HG03108 (cell line): ENCODE results near the gene SLC66A2.

Source experiments
- ATAC-seq: cut with Tn5 transposase; IDR thresholded peaks from one replicate; pipeline ENCODE4 v1.9.1; 2021; ENCODE audit warnings: moderate library complexity; ENCODE audit not compliant: unreplicated experiment

SLC66A2 gene

DNA sequence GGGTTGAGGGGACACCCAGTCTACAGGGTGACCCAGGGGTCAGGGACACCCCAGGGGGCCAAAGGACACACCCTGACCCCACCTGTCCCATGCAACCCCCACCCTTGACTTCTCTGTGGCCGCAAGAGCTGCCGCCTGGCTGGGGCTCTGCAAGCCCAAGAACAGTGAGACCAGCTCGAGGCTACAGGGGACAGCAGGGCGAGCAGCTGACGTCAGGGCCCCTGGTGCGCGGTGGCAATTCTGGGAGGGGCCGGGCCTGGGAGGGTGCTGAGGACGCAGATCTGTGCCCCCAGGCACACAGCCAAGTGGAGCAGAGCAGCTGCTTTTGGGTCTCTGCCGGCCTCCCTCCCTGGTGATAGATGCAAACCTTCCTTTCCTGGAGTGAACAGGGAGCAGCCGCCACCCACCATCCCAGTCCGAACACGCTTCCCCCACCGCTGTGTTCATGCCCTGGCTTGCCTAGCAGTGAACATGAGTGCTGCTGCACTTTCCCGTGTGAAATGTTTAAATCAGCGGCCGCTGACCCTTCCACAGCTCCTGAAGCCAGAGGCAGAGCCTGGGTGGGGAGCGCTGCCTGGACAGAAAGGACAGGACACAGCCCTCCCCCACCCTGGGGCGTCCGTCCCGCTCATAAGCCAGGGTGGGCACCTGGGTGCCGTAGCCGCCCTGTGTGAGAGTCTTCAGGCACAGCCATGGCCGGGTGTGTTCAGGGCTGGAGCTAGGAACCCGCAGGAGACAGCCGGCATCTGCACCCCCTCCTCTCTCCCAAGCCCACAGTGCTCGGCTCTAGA, 46.9 kb downstream of the SLC66A2 start:
- no peak for ATAC-seq

DNA sequence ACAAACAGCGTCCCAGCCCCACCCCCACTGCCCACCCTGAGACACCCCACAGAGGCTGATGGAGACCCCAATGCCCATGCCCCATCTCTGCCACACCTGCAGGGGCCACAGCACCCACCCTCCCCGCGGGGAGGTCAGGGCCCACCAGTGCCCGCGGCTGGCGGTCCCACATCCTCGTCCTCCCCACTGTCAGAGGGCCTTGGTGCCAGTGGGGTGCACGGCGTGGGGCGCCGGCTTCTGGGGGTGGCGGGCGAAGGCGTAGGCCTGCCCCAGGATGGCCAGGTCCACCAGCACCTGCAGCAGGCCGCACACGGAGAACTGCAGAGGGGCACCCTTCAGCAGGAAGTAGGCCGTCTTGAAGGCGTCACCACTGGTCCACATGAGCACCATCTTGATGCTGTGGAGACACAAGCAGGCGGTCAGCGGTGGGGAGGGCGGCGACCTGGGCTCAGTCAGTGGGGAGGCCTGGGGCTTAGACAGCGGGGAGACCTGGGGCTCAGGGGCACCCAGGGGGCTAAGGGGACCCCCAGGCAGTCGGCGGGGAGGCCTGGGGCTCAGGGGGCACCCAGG, 47.6 kb downstream of the SLC66A2 start:
- ATAC-seq, result no peak

DNA sequence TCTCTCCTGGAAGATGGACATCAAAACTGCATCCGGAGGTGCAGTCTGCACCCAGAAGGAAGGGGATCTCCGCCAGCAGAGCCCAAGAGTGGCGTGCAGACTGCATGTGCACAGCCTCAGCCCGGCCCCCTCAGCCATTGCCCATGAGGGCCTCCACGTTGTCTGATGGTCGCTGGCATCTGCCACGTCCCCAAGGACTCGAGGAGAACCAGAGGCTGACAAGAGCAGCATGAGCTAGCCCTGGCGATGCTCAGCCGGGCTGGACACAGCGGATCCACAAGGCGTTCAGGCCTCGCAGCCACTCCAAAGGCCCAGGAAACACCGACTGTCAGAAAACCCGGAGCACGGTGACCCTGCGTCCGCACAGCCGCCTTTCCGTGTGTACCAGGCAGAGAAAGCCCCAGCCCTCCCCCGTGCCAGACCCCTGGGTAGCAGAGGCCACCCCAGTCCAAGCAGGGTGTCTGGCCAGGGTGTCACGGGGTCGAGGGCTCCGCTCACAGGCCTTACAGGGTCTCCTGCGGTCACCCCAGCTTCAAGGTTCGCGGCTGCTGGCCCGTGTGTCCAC, 48.3 kb downstream of the SLC66A2 start:
- no peak for ATAC-seq

DNA sequence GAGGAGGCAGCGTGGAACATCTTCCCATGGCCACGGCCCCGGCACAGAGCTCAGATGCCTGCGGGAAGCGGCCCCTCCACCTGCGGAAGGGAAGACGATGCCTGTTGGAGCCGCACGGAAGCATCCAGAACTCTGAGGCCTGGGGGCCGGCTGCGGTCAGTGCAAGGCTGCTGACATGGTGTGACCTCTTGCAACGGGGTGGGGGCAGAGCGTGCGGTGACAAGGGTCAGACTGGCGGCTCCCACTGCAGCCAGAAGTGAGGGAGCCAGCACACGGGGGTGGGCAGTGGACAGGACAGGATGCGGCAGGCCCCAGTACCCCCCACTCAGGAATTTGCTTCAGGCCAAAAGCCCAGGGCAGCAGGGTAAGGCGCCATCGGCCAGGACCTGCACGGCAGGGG, 48.8 kb downstream of the SLC66A2 start:
- ATAC-seq, result no peak

DNA sequence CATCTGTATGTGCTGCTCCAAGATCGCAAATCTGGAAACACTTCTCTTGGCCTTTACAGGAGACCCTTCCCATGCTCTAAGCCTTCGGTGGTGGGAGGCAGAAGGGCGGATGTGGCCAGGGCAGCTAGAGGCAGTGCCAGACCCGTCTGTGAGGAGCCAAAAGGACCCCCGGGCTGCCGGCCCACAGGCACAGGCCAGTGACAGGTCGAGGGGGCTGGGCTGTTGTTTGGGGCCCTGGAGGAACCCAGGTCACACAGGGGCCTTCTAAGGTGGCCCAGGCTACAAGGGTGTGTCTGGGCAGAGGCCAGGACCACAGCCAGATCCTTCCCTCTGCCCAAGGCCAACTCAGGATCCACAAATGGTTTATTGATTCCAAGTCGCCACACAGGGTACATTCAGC, 49.4 kb downstream of the SLC66A2 start:
- no peak for ATAC-seq

DNA sequence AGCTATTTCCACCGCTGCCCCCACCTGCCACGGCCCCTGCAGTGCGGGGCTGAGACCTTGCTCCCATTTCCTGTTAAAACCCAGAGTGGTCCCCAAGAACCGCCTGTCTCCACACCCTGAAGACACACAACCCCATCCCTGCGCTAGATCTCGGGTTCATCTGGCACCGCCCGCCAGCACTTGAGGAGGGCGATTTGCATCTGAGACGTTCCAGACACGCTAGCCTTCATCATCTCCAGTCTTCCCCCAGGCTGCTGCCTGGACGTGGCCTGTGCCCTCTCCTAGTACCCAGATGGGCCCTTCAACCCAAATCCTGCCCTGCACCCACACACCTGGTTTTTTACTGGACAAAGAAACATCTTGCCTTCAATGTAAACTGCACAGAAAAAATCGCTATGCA, 49.8 kb downstream of the SLC66A2 start:
- no peak for ATAC-seq

DNA sequence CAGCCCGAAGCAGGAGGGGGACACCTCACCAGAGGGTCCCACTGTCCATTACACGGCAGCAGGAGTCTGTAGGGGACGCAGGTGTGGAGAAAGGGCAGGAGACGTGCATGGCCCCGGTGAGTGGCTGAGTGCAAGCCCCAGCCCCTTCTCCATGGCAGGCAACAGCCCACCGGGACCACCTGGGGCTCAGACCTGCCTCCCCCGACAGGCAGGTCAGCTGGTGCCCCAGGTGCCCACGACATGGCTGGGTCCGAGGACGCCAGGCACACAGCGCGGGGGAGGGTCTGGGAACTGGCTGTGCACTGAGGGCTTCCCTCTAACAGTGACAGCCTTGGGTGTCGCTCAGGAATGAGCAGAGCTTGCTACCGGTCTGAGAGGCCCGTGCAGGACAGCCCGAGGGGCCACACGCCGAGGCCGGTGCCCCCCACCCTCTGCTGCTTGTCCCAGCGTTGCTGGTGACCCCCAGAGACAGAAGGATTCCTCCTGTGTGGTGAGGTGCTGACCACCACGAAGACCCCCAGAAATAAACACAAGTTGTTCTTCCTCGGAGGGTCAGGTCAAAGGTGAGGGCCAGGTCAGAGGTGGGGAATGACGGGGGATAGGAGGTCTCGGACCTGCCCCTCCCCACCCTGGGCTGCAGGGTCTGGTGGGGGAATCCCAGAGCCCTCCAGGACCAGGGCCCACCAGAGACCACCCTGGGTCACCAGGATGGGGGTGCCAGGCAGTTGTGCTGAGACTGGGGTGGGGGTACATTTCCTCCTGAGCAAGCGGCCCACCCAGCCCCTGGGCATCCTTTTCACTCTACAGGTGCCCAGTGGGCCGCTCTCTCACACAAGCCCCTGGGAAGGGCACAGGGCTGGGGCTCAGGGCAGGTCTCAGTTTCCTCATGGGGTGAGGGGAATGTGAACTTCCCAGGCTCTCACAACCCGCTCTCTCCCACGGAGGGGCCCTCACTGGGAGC, 50.6 kb downstream of the SLC66A2 start:
- ATAC-seq, result no peak

DNA sequence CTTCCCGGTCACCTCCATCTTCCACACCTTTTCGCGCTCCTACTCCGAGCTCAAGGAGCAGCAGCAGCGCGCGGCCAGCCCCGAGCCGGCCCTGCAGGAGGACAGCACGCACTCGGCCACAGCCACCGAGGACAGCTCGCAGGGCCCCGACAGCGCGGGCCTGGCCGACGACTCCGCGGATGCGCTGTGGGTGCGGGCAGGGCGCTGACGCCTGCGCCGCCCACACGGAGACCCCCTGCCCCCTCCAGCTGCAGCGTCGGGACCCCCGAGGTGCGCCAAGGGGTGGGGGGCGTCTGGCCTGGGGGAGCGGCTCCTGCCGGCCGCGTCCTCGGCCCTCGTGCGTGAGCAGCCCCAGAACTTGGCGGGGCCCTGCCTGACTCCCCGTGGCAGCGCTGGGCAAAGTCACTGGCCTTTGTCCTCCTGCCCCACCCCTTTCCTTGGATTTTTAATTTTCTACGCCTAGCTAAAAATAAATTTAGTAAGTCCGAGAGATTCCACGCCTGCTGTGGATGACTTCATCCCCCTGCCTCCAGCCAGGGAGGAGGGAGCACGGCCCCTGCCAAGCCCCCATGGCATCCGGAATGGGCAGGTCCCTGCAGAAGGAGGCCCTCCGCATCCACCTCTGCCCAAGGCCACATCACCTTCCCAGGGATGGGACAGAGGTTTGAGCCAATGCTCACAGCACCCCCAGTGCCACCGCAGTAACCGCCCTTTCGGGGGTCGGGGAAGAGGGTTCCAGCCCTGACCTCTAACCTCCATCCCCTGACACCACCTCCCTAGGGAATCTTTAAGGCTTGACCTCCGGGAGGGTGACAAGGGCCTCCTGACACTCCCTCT, 51.6 kb downstream of the SLC66A2 start:
- no peak for ATAC-seq

DNA sequence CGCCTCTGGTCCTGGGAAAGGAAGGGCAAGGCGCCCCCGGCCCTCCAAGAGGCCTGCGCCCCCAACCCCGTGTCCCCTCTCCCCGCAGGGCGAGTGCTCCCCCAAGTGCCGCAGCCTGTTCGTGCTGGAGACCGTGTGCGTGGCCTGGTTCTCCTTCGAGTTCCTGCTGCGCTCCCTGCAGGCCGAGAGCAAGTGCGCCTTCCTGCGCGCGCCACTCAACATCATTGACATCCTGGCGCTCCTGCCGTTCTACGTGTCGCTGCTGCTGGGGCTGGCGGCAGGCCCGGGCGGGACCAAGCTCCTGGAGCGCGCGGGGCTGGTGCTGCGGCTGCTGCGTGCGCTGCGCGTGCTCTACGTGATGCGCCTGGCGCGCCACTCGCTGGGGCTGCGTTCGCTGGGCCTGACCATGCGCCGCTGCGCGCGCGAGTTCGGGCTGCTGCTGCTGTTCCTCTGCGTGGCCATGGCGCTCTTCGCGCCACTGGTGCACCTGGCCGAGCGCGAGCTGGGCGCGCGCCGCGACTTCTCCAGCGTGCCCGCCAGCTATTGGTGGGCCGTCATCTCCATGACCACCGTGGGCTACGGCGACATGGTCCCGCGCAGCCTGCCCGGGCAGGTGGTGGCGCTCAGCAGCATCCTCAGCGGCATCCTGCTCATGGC, 52.4 kb downstream of the SLC66A2 start:
- no peak for ATAC-seq

DNA sequence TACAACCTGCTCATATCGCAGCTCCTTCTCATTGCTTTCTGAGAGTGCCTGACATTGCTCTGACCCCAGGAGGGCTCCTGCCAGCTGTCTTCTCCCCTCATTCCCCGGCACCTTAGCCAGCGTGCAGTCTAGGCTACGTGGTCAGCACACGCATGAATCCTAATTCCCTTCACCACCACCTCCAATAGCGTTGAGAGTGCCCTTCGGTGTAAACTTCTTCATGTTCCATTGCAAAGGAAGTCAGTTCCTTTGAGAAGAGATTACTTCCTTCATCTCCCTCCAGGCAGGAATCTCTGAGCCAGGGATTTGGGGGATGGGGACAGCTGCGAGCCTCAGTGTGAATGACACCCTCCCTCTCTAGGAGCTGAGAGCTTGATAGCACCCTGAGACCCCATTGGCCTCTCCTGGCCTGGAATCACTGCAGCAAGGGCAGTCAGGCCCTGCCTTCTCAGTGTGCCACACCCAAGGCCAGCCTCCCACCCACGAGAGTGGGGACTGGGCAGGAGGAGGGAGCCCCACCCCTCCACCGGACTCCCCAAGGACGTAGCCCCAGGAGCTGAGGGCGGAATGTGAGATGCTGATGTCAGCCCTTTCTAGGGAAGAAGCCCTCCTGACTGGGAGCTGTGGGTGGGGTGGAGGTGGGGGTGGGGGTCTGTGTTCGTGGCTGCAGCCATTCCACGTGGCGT, 53.4 kb downstream of the SLC66A2 start:
- ATAC-seq, result no peak

DNA sequence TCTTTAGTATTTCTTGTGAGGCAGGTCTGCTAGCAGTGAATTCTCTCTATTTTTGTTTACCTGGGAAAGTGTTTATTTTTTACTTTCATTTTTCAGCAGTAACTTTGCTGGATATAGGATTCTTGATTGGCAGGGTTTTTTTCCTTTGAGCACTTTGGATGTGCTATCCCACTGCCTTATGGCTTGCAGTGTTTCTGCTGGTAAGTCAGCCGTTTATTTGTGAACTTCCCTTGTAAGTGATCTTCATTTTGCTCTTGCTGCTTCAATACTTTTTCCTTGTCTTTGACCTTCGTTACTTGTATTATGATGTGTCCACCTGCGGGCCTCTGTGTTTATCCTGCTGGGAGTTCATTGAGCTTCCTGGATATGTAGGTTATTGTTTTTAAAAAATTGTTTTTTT, 54.7 kb downstream of the SLC66A2 start:
- no peak for ATAC-seq

DNA sequence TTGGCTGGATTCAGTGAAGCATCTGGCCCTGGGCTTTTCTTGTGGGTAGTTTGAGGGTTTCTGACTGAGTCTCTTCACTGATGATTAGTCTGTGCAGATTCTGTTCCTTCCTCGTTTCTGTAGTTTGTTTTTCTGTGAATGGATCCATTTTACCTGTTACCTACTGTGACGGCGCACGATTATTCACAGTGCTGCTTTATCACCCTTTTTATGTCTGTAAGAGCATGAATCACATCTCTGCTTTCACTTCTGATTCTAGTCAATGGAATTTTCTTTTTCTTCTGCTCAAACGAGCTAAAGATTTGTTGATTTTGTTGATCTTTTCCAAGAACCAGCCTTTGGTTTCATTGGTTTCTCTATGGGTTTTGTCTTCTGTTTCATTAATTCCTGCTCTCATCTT, 60.8 kb downstream of the SLC66A2 start:
- ATAC-seq, result no peak

DNA sequence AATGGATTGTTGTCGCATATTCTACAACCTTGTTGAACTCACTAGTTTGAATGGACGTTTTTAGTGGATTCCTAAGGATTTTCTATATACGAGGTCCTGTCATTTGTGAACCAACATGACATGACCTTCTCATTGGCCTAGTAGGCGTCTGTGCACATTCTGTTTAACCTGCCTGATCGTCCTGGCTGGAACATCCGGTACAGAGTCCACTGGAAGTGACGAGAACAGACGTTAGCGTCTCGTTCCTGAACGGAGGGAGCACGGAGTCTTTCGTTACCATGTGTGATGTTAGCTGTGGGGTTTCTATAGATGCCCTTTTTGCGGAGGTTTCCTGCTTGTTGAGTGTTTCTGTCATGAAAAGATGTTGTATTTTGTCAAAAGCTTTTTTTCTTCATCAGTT, 61.9 kb downstream of the SLC66A2 start:
- ATAC-seq, result no peak

DNA sequence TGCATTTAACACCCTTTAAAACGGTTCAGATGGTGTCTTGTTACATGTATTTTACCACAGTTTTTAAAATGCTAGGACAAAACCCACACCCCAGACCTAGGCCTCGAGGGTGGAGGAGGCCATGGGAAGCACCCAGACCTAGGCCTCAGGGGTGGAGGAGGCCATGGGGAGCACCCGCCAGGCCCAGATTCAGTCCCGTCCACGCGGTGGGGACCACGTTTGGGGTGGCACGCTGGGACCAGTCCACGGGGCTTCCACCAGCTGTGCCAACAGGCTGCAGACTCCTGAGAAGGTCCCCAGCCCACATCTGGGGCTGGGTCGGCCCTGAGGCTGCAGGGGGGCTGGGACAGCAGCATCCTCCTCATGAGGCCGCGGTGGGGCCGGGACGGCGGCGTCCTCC, 63.4 kb downstream of the SLC66A2 start:
- no peak for ATAC-seq

DNA sequence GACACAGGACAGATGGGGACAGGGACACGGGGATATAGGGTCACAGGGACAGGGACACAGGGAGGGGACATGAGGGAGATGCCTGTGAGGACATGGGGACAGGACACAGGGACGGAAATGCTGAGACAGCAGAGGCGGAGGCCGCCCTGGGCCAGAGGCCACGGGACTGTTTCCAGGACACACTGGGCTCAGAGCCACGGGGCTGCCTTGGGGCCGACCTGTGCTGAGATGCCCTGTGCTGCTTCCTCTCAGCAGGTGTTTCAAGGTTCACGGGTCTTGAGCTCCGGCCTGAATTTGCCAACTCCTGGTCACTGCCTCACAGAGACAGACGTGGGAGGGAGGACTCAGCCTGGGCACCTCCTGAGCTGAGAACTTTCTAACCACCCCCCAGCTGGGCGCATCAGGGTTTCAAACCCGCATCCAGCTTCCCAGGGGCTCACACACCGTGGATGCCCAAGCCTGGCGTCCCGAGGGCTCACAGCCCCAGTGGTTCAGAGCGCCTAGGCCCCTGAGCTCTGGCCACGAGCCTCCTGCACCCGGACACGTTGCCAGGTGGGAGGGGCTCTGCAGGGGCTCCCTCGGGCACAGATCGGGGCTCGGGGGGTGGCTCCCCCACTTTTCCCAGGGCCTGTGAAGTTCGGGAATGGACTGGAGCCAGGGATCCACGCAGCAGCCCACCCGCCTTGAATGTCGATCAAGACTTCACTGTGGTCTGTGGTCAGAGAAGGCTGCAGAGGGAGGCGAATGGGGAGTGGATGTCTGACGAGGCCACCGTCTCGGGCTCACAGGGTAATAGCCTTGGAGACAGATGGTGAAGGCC, 64.1 kb downstream of the SLC66A2 start:
- ATAC-seq, result no peak

DNA sequence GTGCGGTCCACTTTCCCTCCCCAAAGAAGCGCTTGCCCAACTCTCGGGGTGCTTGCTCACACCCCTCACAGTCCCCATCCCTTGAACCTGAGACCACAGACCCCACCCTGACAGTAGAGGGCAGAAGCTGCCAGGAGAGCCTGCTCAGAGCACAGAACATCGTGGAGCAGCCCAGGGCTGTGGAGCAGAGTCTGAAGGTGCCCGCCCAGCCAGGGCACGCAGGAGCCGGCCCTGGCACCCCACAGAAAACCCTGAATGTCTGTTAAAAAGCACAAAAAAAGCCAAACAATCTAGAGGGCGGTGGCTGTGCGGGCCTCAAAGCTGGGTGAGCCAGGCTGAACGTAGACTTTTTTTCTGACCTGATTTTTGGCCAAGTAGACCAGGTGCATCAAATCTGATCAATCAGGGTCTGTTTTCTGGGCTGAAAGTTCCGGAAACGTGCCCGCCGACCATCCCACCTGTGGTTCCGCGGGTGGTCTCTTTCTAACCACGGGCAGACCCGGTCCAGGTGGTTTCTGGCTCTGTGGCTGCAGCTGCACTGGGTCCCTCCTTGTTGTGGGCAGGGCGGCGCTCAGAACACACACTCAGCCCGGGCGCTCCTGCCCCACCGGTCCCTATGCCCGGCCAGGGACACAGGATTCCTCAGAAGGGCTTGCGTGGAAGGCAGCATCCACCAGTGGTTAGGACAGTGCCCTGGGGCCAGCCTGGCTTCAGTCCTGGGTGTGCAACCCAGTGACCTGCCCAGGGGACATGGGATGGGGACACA, 66.3 kb downstream of the SLC66A2 start:
- ATAC-seq, result no peak

DNA sequence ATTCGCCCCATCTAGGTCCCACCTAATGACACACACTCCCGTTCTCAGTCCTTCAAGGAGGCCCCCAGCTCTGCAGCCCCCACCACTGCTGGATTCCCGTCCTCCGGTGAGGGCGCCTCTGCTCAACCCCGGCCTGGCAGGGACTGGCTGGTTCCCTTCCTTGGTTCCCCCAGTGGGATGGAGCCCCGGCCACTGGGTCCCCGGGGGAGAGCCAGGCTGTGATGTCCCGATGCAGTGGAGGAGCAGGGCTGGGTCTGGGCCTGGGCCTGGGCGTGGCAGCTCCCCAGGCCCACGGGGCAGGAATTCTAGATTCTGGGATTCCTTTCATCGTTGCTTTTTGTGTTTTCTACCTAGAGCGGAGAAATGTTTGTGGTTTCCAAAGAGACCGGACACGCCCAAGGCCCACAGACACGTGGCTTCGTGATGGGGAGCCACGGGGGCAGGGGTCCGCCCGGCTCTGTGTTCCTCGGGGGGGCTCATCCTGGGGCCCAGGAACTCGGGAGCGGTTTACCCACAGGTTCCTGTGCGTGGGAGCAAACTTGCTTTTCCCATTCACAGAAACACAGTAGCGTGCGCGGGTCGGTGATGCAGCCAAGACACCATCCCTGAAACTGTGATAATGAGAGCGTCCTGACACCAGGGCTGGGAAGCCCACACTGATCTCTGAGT, 67.0 kb downstream of the SLC66A2 start:
- no peak for ATAC-seq
